Tibial artery (tissue), 4 donors: Measurements from ENCODE around the gene SOX5.

Source experiments
- DNase-seq, 2 donors: peaks; one replicate each; pipeline ENCODE4 v3.0.0-alpha.2; 2019
- H3K27ac ChIP-seq, 2 donors: fragments of 200-600 bp; sonication (generic) in 1 of 2; 1 replicate in 1 of 2; 2 replicates in 1 of 2; pipeline ENCODE4 v1.5.1; 2018 to 2019; ENCODE audit warnings: mild to moderate bottlenecking in 1 of 2
- H3K27me3 ChIP-seq, 2 donors: fragments of 200-600 bp; sonication (generic) in 1 of 2; one replicate each; pipeline versions ENCODE4 v1.5.1 to v1.6.0; 2016 to 2019
- H3K36me3 ChIP-seq, 3 donors: fragments of 200-600 bp; sonication (generic) in 2 of 3; one replicate each; pipeline ENCODE4 v1.5.1; 2016 to 2019; ENCODE audit warnings: mild to moderate bottlenecking in 2 of 3
- H3K4me1 ChIP-seq, 4 donors: fragments of 200-600 bp; sonication (generic) in 2 of 4; 1 replicate in 3 of 4; 2 replicates in 1 of 4; pipeline ENCODE4 v1.5.1; 2016 to 2019
- H3K4me3 ChIP-seq, 2 donors: fragments of 200-600 bp; sonication (generic) in 1 of 2; 1 replicate in 1 of 2; 2 replicates in 1 of 2; pipeline ENCODE4 v1.5.1; 2018 to 2019; ENCODE audit warnings: mild to moderate bottlenecking in 2 of 2
- H3K9me3 ChIP-seq, 3 donors: fragments of 200-600 bp; sonication (generic) in 1 of 3; one replicate each; pipeline ENCODE4 v1.5.1; 2016 to 2019
- intact Hi-C: fragments of 100-400 bp; cut with DNase I; formaldehyde crosslinking; loops from one replicate; pipeline ENCODE4 v1.15.0; 2023; ENCODE audit warnings: low total_unique reads
- TF ChIP-seq, protein P1 (sequence below), 2 experiments: fragments of 200-600 bp in 1 of 2; fragments of 450-650 bp in 1 of 2; IDR thresholded peaks; one replicate each; pipeline ENCODE4 v1.5.1; 2017 to 2019; ENCODE audit warnings: antibody characterized with exemption in 2 of 2, mild to moderate bottlenecking in 1 of 2, moderate library complexity in 1 of 2

Gene SOX5

GRCh38 chr12:23708185-23708837 is 241.2 kb downstream of the SOX5 start:
- no peak for DNase-seq
- H3K4me1 ChIP-seq = peaks cover 0 to 15% (median 0%) of the 10 kb centered on the region in 4 donors
- no peaks in the 10 kb centered on the region for H3K27me3 ChIP-seq
- H3K4me3 ChIP-seq = no peak overlapping the region
- H3K9me3 ChIP-seq = no peaks in the 10 kb centered on the region
- no peak overlapping the region for H3K27ac ChIP-seq
- H3K36me3 ChIP-seq = no peaks in the 10 kb centered on the region
- TF ChIP-seq, protein P1, sequence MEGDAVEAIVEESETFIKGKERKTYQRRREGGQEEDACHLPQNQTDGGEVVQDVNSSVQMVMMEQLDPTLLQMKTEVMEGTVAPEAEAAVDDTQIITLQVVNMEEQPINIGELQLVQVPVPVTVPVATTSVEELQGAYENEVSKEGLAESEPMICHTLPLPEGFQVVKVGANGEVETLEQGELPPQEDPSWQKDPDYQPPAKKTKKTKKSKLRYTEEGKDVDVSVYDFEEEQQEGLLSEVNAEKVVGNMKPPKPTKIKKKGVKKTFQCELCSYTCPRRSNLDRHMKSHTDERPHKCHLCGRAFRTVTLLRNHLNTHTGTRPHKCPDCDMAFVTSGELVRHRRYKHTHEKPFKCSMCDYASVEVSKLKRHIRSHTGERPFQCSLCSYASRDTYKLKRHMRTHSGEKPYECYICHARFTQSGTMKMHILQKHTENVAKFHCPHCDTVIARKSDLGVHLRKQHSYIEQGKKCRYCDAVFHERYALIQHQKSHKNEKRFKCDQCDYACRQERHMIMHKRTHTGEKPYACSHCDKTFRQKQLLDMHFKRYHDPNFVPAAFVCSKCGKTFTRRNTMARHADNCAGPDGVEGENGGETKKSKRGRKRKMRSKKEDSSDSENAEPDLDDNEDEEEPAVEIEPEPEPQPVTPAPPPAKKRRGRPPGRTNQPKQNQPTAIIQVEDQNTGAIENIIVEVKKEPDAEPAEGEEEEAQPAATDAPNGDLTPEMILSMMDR (IDR thresholded peaks at IDR 0.05) = no peak
- intact Hi-C loops = no loop called here

GRCh38 chr12:23707270-23707669 is 242.2 kb downstream of the SOX5 start:
- TF ChIP-seq, protein P1 (IDR thresholded peaks at IDR 0.05) = no peak

DNA sequence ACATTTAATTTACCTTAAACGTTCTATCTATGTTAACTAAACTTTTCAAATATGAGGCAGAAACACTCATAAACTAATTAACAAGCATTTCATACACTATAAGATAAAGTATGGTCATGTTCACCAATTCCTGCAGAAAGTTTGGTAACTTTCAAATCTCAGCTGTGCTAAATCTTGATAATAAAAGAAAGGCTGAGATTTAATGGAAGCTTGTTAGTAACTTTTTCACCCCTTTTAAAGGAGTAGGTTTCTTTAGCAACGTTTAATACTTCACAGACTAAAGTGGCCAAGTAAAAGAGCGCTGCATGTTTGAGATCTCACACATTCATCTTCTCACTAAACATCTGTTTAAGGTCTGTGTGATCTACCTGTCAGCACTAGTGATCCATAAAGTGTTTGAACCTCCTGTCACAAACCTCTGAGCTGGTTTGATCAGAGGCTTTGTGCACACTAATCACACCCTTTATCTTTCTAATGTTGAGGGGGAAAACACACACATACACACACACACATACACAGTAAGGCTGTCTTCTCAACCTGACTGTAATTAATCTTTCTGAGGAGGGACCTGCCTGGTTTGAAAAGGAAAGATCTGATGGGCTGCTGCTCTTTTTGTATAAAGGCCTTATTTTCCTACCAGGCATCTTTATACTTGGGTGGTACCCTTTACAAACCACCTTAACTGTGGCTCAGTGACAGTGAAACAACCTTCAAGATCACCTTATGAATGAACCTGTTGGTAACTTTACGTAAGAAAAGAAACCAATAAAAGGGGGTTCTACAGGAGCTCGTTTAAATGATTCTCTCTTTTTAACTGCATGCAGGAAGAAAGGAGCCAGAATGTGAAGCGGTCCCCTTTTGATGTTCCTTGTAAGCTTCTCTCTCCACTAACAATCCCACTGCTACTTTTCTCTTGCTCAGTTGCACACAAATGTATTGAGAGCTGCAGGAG is 244.2 kb downstream of the SOX5 start:
- H3K4me3 ChIP-seq = no peak overlapping the region
- no peaks in the 10 kb centered on the region for H3K9me3 ChIP-seq
- no peak overlapping the region for H3K27ac ChIP-seq
- no peaks in the 10 kb centered on the region for H3K27me3 ChIP-seq
- no peak for DNase-seq
- H3K36me3 ChIP-seq = no peaks in the 10 kb centered on the region
- H3K4me1 ChIP-seq = peaks cover 0 to 15% (median 0%) of the 10 kb centered on the region in 4 donors
- TF ChIP-seq, protein P1 (IDR thresholded peaks at IDR 0.05) = no peak
- intact Hi-C loops = no loop called here

More at GRCh38 chr12:23707270-23707669, 242.2 kb downstream of the SOX5 start:
- peaks cover 0 to 15% (median 0%) of the 10 kb centered on the region in 4 donors for H3K4me1 ChIP-seq
- H3K27me3 ChIP-seq = no peaks in the 10 kb centered on the region
- no peak for DNase-seq
- H3K4me3 ChIP-seq = no peak overlapping the region
- H3K36me3 ChIP-seq = no peaks in the 10 kb centered on the region
- H3K9me3 ChIP-seq = no peaks in the 10 kb centered on the region
- intact Hi-C loops = no loop called here
- no peak overlapping the region for H3K27ac ChIP-seq

- no peaks in the 10 kb centered on the region for H3K9me3 ChIP-seq
- intact Hi-C loops = no loop called here
Measured at GRCh38 chr12:23703051-23703450, 246.4 kb downstream of the SOX5 start.

DNA sequence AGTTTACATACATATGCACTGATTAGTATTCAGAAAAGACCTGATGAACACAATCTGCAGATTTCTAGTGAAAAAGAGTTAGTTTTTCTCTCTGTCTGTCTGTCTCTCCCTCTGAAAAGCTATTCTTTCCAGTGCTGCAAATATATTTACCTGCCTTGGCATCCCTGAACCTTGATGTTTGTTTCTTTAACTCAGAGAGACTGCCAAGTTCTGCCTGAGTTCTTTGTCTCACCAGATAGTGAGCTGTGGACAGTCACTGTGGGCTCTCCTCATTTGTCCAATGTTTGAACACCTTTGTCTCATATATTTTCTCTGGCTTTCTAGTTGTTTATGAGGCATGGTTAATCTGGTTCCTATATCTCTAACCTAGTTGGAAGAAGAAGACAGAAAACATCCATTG is 250.4 kb downstream of the SOX5 start:
- Histone ChIP-seq H3K4me3 (no peak overlapping the region), H3K9me3 (peaks cover 0 to 2% (median 0%) of the 10 kb centered on the region in 3 donors), H3K4me1 (peaks cover 0 to 1% (median 0%) of the 10 kb centered on the region in 4 donors), H3K36me3 (no peaks in the 10 kb centered on the region), H3K27me3 (no peaks in the 10 kb centered on the region), H3K27ac (no peak overlapping the region)
- intact Hi-C loops = no loop called here
- DNase-seq = no peak
- TF ChIP-seq, protein P1 (IDR thresholded peaks at IDR 0.05) = no peak

More at GRCh38 chr12:23703051-23703450, 246.4 kb downstream of the SOX5 start:
- H3K4me1 ChIP-seq = peaks cover 0 to 9% (median 0%) of the 10 kb centered on the region in 4 donors
- TF ChIP-seq, protein P1 (IDR thresholded peaks at IDR 0.05) = no peak
- H3K27ac ChIP-seq = no peak overlapping the region
- H3K4me3 ChIP-seq = no peak overlapping the region
- no peaks in the 10 kb centered on the region for H3K27me3 ChIP-seq
- no peaks in the 10 kb centered on the region for H3K36me3 ChIP-seq
- no peak for DNase-seq
